Neuronal stem cell (in vitro differentiated cells): ENCODE data around the gene RASAL2.
A peak's percentile ranks its signal among the peaks of the same experiment; 100 is the strongest.

Experiments used
- DNase-seq: peaks from one replicate; pipeline ENCODE4 v3.0.0-alpha.2; 2013; ENCODE audit warnings: low spot score
- H2AFZ ChIP-seq: one replicate; pipeline ENCODE4 v1.6.1; 2013; ENCODE audit warnings: mild to moderate bottlenecking, low read length, inconsistent platforms
- H2AK5ac ChIP-seq: 2 replicates; pipeline ENCODE4 v1.6.1; 2013; ENCODE audit warnings: low read depth, mild to moderate bottlenecking, inconsistent platforms, low read length, moderate library complexity, mixed read lengths
- H2BK120ac ChIP-seq: 2 replicates; pipeline ENCODE4 v1.6.1; 2013; ENCODE audit warnings: low read depth, mild to moderate bottlenecking, inconsistent platforms, low read length, moderate library complexity, mixed read lengths
- H2BK12ac ChIP-seq: one replicate; pipeline ENCODE4 v1.6.1; 2013; ENCODE audit warnings: low read length, inconsistent platforms
- H2BK15ac ChIP-seq: 2 replicates; pipeline ENCODE4 v1.6.1; 2013; ENCODE audit warnings: mild to moderate bottlenecking, low read length, inconsistent platforms, mixed read lengths
- H2BK5ac ChIP-seq: one replicate; pipeline ENCODE4 v1.6.1; 2013; ENCODE audit warnings: inconsistent platforms, mild to moderate bottlenecking, low read length, moderate library complexity
- H3K14ac ChIP-seq: one replicate; pipeline ENCODE4 v1.6.1; 2013; ENCODE audit warnings: low read length, inconsistent platforms
- H3K18ac ChIP-seq: 2 replicates; pipeline ENCODE4 v1.6.1; 2013; ENCODE audit warnings: low read length, inconsistent platforms
- H3K23ac ChIP-seq: 2 replicates; pipeline ENCODE4 v1.6.1; 2013; ENCODE audit warnings: low read depth, mild to moderate bottlenecking, mixed read lengths, low read length, inconsistent platforms; ENCODE audit not compliant: poor library complexity
- H3K27ac ChIP-seq: replicated peaks from 3 replicates; pipeline ENCODE4 v1.5.1; 2013; ENCODE audit warnings: low read length, inconsistent platforms
- H3K27me3 ChIP-seq, 3 experiments: 2 replicates each; pipeline ENCODE4 v1.6.1; 2013; ENCODE audit warnings: low read length in 3 of 3, mild to moderate bottlenecking in 2 of 3, inconsistent platforms in 1 of 3, low read depth in 1 of 3, mixed read lengths in 1 of 3, moderate library complexity in 1 of 3; ENCODE audit not compliant: control insufficient read depth in 3 of 3, insufficient read depth in 3 of 3
- H3K36me3 ChIP-seq, 2 donors: replicated peaks in 1 of 2; 2 replicates each; pipeline ENCODE4 v1.6.1; 2013; ENCODE audit warnings: low read length in 2 of 2; ENCODE audit not compliant: control insufficient read depth in 2 of 2, insufficient read depth in 2 of 2
- H3K4ac ChIP-seq: 2 replicates; pipeline ENCODE4 v1.6.1; 2013; ENCODE audit warnings: inconsistent platforms, mild to moderate bottlenecking, low read length, moderate library complexity
- H3K4me1 ChIP-seq, 2 donors: 1 replicate in 1 of 2; 2 replicates in 1 of 2; pipeline ENCODE4 v1.6.1; 2013; ENCODE audit warnings: low read length in 2 of 2, low read depth in 1 of 2; ENCODE audit not compliant: control insufficient read depth in 2 of 2, insufficient read depth in 1 of 2
- H3K4me2 ChIP-seq: one replicate; pipeline ENCODE4 v1.6.1; 2013; ENCODE audit warnings: mild to moderate bottlenecking, low read length, inconsistent platforms; ENCODE audit not compliant: insufficient read depth, poor library complexity, severe bottlenecking
- H3K4me3 ChIP-seq, 2 donors: 2 replicates each; pipeline ENCODE4 v1.5.1; 2013; ENCODE audit warnings: low read length in 2 of 2, mild to moderate bottlenecking in 2 of 2, inconsistent platforms in 1 of 2, moderate library complexity in 1 of 2
- H3K79me1 ChIP-seq: one replicate; pipeline ENCODE4 v1.6.1; 2013; ENCODE audit warnings: low read depth, mild to moderate bottlenecking, inconsistent platforms, low read length, moderate library complexity
- H3K9ac ChIP-seq: one replicate; pipeline ENCODE4 v1.6.1; 2013; ENCODE audit warnings: mild to moderate bottlenecking, low read depth, low read length, inconsistent platforms; ENCODE audit not compliant: poor library complexity
- H3K9me3 ChIP-seq, 2 donors: replicated peaks in 1 of 2; 2 replicates each; pipeline versions ENCODE3 to v1.6.1; 2013; ENCODE audit warnings: low read length in 2 of 2, mild to moderate bottlenecking in 2 of 2, inconsistent platforms in 1 of 2, low read depth in 1 of 2, mixed read lengths in 1 of 2, moderate library complexity in 1 of 2; ENCODE audit not compliant: control insufficient read depth in 2 of 2, insufficient read depth in 1 of 2
- H4K8ac ChIP-seq: one replicate; pipeline ENCODE4 v1.6.1; 2013; ENCODE audit warnings: low read depth, mild to moderate bottlenecking, inconsistent platforms, low read length, moderate library complexity
- H4K91ac ChIP-seq: one replicate; pipeline ENCODE4 v1.6.1; 2013; ENCODE audit warnings: low read length, low read depth, mild to moderate bottlenecking, inconsistent platforms; ENCODE audit not compliant: poor library complexity
- WGBS, 2 donors: extraction: QIAGEN DNeasy Blood & Tissue Kit; methylation state at CpG; one replicate each; pipeline ENCODE4 v1.1.7; 2013; ENCODE audit warnings: missing lambda C conversion rate in 2 of 2, mixed read lengths in 1 of 2; ENCODE audit not compliant: insufficient read length in 2 of 2, insufficient replicate concordance in 1 of 2; ENCODE audit errors: extremely low coverage in 2 of 2; 5-methylcytosine and 5-hydroxymethylcytosine counted together

Gene RASAL2

DNA sequence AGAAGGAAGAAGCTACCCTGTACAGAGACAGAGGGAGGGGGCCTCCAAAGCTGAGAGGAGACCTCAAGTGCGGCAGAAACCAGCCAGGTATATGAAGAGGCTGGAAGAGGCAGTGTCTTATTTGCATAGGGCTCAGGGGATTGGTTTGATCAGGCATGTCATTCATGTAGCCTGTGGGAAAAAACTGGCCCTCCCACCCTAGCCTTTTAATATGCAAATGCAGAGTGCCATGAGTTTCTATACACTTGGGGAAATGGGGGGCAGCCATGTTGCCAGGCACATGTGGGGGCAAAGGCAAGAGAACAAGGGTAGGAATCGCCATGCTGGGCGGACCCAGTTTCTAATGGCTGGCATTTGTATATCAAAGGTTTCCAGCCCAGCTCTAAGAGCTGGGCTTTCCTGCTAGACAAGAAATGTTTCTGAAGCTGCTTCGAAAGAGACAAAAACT lies 172.7 kb downstream of the RASAL2 start:
- WGBS, 2 donors = no CpG with 5 or more reads among the region's 4 CpGs
- Histone ChIP-seq H3K4me1 (peaks cover 7 to 31% of the 10 kb centered on the region in 2 donors), H3K4me2 (no peak overlapping the region), H2AFZ (peak overlapping the region; percentile 44), H3K27ac (peak overlapping the region; percentile 57), H3K23ac (no peak overlapping the region), H3K14ac (no peak overlapping the region), H3K4me3 (no peak overlapping the region), H4K91ac (no peak overlapping the region), H3K79me1 (no peaks in the 10 kb centered on the region), H3K18ac (peak overlapping the region; percentile 67), H3K36me3 (no peaks in the 10 kb centered on the region), H2BK15ac (no peak overlapping the region), H3K9me3 (peaks cover 0 to 2% of the 10 kb centered on the region in 2 donors), H4K8ac (no peak overlapping the region), H3K4ac (no peak overlapping the region), H2AK5ac (no peak overlapping the region), H2BK120ac (no peak overlapping the region), H3K9ac (no peak overlapping the region), H2BK5ac (no peak overlapping the region), H2BK12ac (no peak overlapping the region), H3K27me3 (no peaks in the 10 kb centered on the region)
- DNase-seq = no peak

DNA sequence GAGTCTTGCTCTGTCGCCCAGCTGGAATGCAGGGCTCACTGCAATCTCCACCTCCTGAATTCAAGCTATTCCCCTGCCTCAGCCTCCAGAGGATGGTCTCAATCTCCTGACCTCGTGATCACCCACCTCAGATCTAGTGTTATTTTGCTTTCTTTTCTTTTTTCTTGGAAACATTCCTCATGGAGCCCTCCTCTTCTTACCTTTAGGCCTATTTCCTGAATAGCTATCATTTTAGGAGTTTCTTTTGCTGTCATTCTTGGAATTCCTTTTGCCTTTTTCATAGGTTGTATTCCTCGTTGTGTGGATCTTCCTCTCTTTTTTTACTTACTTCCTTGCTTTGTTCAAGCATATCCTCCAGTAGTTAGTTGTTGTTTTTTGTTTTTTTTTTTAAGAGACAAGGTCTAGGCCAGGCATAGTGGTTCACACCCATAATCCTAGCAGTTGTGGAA lies 173.8 kb downstream of the RASAL2 start:
- peaks cover 0 to 2% of the 10 kb centered on the region in 2 donors for H3K9me3 ChIP-seq
- peak overlapping the region; percentile 19 for H3K27ac ChIP-seq
- no peak overlapping the region for H3K18ac ChIP-seq
- H2BK5ac ChIP-seq = no peak overlapping the region
- WGBS, 2 donors = no CpG with 5 or more reads among the region's 3 CpGs
- no peak overlapping the region for H3K9ac ChIP-seq
- H3K4me3 ChIP-seq = no peak overlapping the region
- no peak overlapping the region for H3K4ac ChIP-seq
- H4K91ac ChIP-seq = no peak overlapping the region
- H4K8ac ChIP-seq = no peak overlapping the region
- no peaks in the 10 kb centered on the region for H3K27me3 ChIP-seq
- no peak overlapping the region for H2BK120ac ChIP-seq
- no peaks in the 10 kb centered on the region for H3K36me3 ChIP-seq
- no peak overlapping the region for H2AFZ ChIP-seq
- H3K79me1 ChIP-seq = no peaks in the 10 kb centered on the region
- no peak overlapping the region for H3K23ac ChIP-seq
- no peak for DNase-seq
- H2AK5ac ChIP-seq = no peak overlapping the region
- H3K4me2 ChIP-seq = no peak overlapping the region
- H3K14ac ChIP-seq = no peak overlapping the region
- peaks cover 8 to 28% of the 10 kb centered on the region in 2 donors for H3K4me1 ChIP-seq
- H2BK15ac ChIP-seq = no peak overlapping the region
- H2BK12ac ChIP-seq = no peak overlapping the region

DNA sequence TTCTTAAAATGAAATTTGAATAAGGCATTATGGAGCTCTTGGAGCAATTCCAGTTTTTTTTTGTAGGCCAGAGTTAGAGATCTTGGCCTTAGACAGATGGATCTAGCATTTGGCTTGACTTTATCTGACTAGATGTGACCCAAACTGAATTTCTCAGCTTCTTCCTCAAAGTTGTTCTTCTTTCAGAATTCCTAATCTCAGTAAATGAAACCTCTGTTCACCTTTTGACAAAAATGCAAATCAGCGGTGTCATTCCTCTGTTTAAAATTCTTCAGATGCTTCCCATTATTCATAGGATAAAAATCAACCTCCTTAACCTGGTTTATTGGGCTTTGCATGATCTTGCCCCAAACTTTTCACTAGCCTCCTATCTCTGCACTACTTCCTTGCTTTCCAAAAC lies 177.6 kb downstream of the RASAL2 start:
- Histone ChIP-seq H4K91ac (no peak overlapping the region), H3K4me1 (peaks cover 9 to 10% of the 10 kb centered on the region in 2 donors), H3K18ac (no peak overlapping the region), H3K27ac (no peak overlapping the region), H2BK120ac (no peak overlapping the region), H2BK12ac (no peak overlapping the region), H3K27me3 (no peaks in the 10 kb centered on the region), H2BK5ac (no peak overlapping the region), H4K8ac (no peak overlapping the region), H3K4me3 (no peak overlapping the region), H3K9ac (no peak overlapping the region), H2AK5ac (no peak overlapping the region), H3K36me3 (no peaks in the 10 kb centered on the region), H3K23ac (no peak overlapping the region), H3K9me3 (peaks cover 0 to 2% of the 10 kb centered on the region in 2 donors), H3K14ac (no peak overlapping the region), H2BK15ac (no peak overlapping the region), H2AFZ (no peak overlapping the region), H3K4ac (no peak overlapping the region), H3K4me2 (no peak overlapping the region), H3K79me1 (no peaks in the 10 kb centered on the region)
- DNase-seq = no peak
- no CpG with 5 or more reads among the region's 1 CpG for WGBS, 2 donors

GRCh38 chr1:178273707-178274410 lies 180.0 kb downstream of the RASAL2 start:
- DNase-seq = no peak
- Histone ChIP-seq H3K23ac (no peak overlapping the region), H3K4me3 (no peak overlapping the region), H2AFZ (no peak overlapping the region), H3K36me3 (no peaks in the 10 kb centered on the region), H4K8ac (no peak overlapping the region), H3K18ac (no peak overlapping the region), H2BK120ac (no peak overlapping the region), H3K4me2 (no peak overlapping the region), H2BK5ac (no peak overlapping the region), H3K14ac (no peak overlapping the region), H3K27me3 (no peaks in the 10 kb centered on the region), H2BK15ac (no peak overlapping the region), H4K91ac (no peak overlapping the region), H3K9ac (no peak overlapping the region), H3K9me3 (peaks cover 0 to 14% of the 10 kb centered on the region in 2 donors), H2AK5ac (no peak overlapping the region), H3K4ac (no peak overlapping the region), H2BK12ac (no peak overlapping the region), H3K4me1 (peaks cover 6 to 8% of the 10 kb centered on the region in 2 donors), H3K79me1 (no peaks in the 10 kb centered on the region), H3K27ac (no peak overlapping the region)
- no CpG with 5 or more reads among the region's 6 CpGs for WGBS, 2 donors
